ENCODE results near the gene PTPA. TPM values are rescaled to one million over a fixed set of nuclear protein-coding genes. Genes with fewer than 3 reads are reported as not detected.
"Not testable (repeated sequence)": the region's sequence is repeated elsewhere in the genome, so short reads cannot be mapped to it uniquely, and the experiment has no call there.

Gene PTPA
- total RNA-seq, 3 donors from 2014 or later, result 34.2 to 83.4 (median 71.1) TPM

GRCh38 chr9:129184219-129184524 lies 73.0 kb downstream of the PTPA start:
- H3K27me3 ChIP-seq, result no peaks in the 10 kb centered on the region
- no peak for TF ChIP-seq CTCF (IDR thresholded peaks at IDR 0.05)
- TF ChIP-seq POLR2AphosphoS5 (IDR thresholded peaks at IDR 0.05), result no peak
- no peak for TF ChIP-seq POLR2A (IDR thresholded peaks at IDR 0.05)
- no peak overlapping the region for H3K4me3 ChIP-seq
- peak overlapping the region in 1 of 2 donors; percentile 48 for H3K27ac ChIP-seq
- H3K9me3 ChIP-seq, result no peaks in the 10 kb centered on the region
- intact Hi-C loops (cut with DNase I; ENCODE audit: low total_unique reads), result no loop called here
- no peak for DNase-seq (ENCODE audit: low spot score in 2 of 2)
- no peaks in the 10 kb centered on the region for H3K36me3 ChIP-seq
- H3K4me1 ChIP-seq, result no peaks in the 10 kb centered on the region

DNA sequence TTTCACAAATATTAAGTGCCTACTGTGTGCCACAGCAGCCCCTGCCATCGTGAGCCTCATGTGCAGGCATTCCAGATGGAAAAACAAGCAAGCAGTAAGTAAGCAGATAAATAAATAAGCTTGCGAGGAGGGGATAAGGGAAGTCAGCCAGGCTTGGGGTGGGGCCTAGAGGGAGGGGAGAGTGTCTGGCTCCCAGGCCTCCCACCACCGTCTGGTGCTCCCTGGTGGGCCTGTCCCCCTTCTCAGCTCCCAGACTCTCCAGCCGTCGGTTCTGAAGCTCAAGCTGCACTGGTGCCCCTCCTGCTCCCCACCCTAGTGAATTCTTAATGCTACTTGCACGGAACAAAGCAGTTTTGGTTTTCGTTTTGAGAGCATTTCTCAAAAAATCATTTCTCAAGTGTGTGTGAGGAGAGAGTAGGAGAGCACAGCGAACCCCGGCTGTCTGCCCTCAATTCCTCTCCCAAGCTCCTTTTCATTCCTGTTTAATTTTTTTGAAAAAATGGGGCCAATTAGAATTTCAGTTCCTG lies 73.4 kb downstream of the PTPA start:
- H3K9me3 ChIP-seq, result no peaks in the 10 kb centered on the region
- H3K27me3 ChIP-seq, result no peaks in the 10 kb centered on the region
- no peak overlapping the region for H3K4me3 ChIP-seq
- TF ChIP-seq POLR2AphosphoS5 (IDR thresholded peaks at IDR 0.05) (no peak), CTCF (IDR thresholded peaks at IDR 0.05) (no peak), POLR2A (IDR thresholded peaks at IDR 0.05) (no peak)
- DNase-seq (ENCODE audit: low spot score in 2 of 2), result no peak
- intact Hi-C loops (cut with DNase I; ENCODE audit: low total_unique reads), result no loop called here
- H3K4me1 ChIP-seq, result no peaks in the 10 kb centered on the region
- no peaks in the 10 kb centered on the region for H3K36me3 ChIP-seq
- H3K27ac ChIP-seq, result peak overlapping the region in 1 of 2 donors; percentile 48

DNA sequence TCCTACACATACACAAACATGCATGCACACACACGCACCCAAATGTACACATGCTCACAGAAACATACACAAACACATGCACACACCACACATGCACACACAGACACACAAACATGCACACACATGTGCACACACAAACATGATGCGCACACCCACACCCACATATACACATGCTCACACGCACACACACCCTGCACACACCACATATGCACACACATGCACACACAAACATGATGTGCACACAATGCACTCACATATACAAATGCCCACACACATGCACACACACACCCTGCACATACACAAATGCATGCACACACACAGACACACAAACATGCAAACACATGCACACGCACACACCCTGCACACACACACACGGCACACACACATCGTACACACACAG lies 74.2 kb downstream of the PTPA start:
- Histone ChIP-seq H3K36me3 (no peaks in the 10 kb centered on the region), H3K4me3 (no peak overlapping the region), H3K27me3 (no peaks in the 10 kb centered on the region), H3K9me3 (no peaks in the 10 kb centered on the region), H3K4me1 (no peaks in the 10 kb centered on the region), H3K27ac (no peak overlapping the region)
- intact Hi-C loops (cut with DNase I; ENCODE audit: low total_unique reads), result no loop called here
- no peak for DNase-seq (ENCODE audit: low spot score in 2 of 2)
- TF ChIP-seq CTCF (IDR thresholded peaks at IDR 0.05), result no peak
- no peak for TF ChIP-seq POLR2A (IDR thresholded peaks at IDR 0.05)
- TF ChIP-seq POLR2AphosphoS5 (IDR thresholded peaks at IDR 0.05), result no peak

- intact Hi-C loops (cut with DNase I; ENCODE audit: low total_unique reads), result no loop called here
- H3K27ac ChIP-seq, result no peak overlapping the region
- no peaks in the 10 kb centered on the region for H3K36me3 ChIP-seq
- H3K4me3 ChIP-seq, result no peak overlapping the region
- DNase-seq (ENCODE audit: low spot score in 2 of 2), result no peak
- H3K9me3 ChIP-seq, result no peaks in the 10 kb centered on the region
- TF ChIP-seq POLR2AphosphoS5 (IDR thresholded peaks at IDR 0.05) (no peak), CTCF (IDR thresholded peaks at IDR 0.05) (no peak), POLR2A (IDR thresholded peaks at IDR 0.05) (no peak)
- H3K27me3 ChIP-seq, result no peaks in the 10 kb centered on the region
- H3K4me1 ChIP-seq, result no peaks in the 10 kb centered on the region
Observed at GRCh38 chr9:129185991-129186390, 74.8 kb downstream of the PTPA start.

- no peak overlapping the region for H3K4me3 ChIP-seq
- TF ChIP-seq POLR2A (IDR thresholded peaks at IDR 0.05) (no peak), POLR2AphosphoS5 (IDR thresholded peaks at IDR 0.05) (no peak), CTCF (IDR thresholded peaks at IDR 0.05) (no peak)
- H3K9me3 ChIP-seq, result no peaks in the 10 kb centered on the region
- DNase-seq (ENCODE audit: low spot score in 2 of 2), result no peak
- H3K27ac ChIP-seq, result no peak overlapping the region
- intact Hi-C loops (cut with DNase I; ENCODE audit: low total_unique reads), result no loop called here
- H3K36me3 ChIP-seq, result no peaks in the 10 kb centered on the region
- H3K4me1 ChIP-seq, result no peaks in the 10 kb centered on the region
- H3K27me3 ChIP-seq, result no peaks in the 10 kb centered on the region
Observed at GRCh38 chr9:129187042-129187441, 75.8 kb downstream of the PTPA start.

DNA sequence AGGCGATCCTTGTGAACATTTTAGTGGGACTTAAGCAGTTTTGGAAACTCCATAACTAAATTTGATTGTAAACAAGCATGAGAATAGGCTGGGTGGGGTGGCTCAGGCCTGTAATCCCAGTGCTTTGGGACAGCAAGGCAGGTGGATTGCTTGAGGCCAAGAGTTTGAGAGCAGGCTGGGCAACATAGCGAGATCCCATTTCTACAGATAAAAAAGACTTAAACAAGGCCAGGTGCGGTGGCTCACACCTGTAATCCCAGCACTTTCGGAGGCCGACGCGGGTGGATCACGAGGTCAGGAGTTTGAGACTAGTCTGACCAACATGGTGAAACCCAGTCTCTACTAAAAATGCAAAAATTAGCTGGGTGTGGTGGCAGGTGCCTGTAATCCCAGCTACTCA lies 78.8 kb downstream of the PTPA start:
- H3K4me3 ChIP-seq; H3K27ac ChIP-seq; DNase-seq (ENCODE audit: low spot score in 2 of 2); H3K4me1 ChIP-seq; H3K9me3 ChIP-seq; intact Hi-C loops (cut with DNase I; ENCODE audit: low total_unique reads); H3K27me3 ChIP-seq; H3K36me3 ChIP-seq: not testable (repeated sequence)

All from breast epithelium (tissue), 4 donors.